Right lobe of liver (tissue), 6 donors: ENCODE measurements around the gene MAST4. TPM values are rescaled to one million over a fixed set of nuclear protein-coding genes. Genes with fewer than 3 reads are reported as not detected.

ENCODE experiments used
- ATAC-seq, 4 donors: fragments of 200-7000 bp; cut with Tn5 transposase; one replicate each; pipeline ENCODE4 v1.9.1; 2020; ENCODE audit warnings: mild to moderate bottlenecking in 4 of 4, moderate library complexity in 4 of 4
- DNase-seq, 3 donors: peaks; one replicate each; pipeline ENCODE4 v3.0.0-alpha.2; 2020
- H3K27ac ChIP-seq, 3 donors: fragments of 200-600 bp; one replicate each; pipeline ENCODE4 v1.8.0; 2022
- H3K27me3 ChIP-seq, 2 donors: fragments of 200-600 bp; one replicate each; pipeline ENCODE4 v1.8.0; 2022
- H3K36me3 ChIP-seq, 4 donors: fragments of 200-600 bp; sonication (generic) in 1 of 4; one replicate each; pipeline versions ENCODE4 v1.5.1 to v1.8.0; 2017 to 2022; ENCODE audit warnings: control low read depth in 1 of 4
- H3K4me1 ChIP-seq, 4 donors: fragments of 200-600 bp; sonication (generic) in 1 of 4; one replicate each; pipeline versions ENCODE4 v1.5.1 to v1.8.0; 2017 to 2022; ENCODE audit warnings: control low read depth in 1 of 4
- H3K4me3 ChIP-seq, 3 donors: fragments of 200-600 bp; one replicate each; pipeline ENCODE4 v1.8.0; 2022
- H3K9me3 ChIP-seq, 4 donors: fragments of 200-600 bp; sonication (generic) in 1 of 4; one replicate each; pipeline versions ENCODE4 v1.5.1 to v1.8.0; 2017 to 2022; ENCODE audit warnings: control low read depth in 1 of 4
- CTCF ChIP-seq, 4 donors: fragments of 200-600 bp in 3 of 4; fragments of 450-650 bp in 1 of 4; IDR thresholded peaks; one replicate each; pipeline versions ENCODE4 v1.5.1 to v1.8.0; 2016 to 2022; ENCODE audit warnings: antibody characterized with exemption in 4 of 4, mild to moderate bottlenecking in 2 of 4
- POLR2A ChIP-seq: fragments of 450-650 bp; IDR thresholded peaks from one replicate; pipeline ENCODE4 v1.6.1; 2017; ENCODE audit warnings: antibody characterized with exemption, mild to moderate bottlenecking
- WGBS: methylation state at CpG from one replicate; pipeline ENCODE4 v1.1.6; 2018; ENCODE audit warnings: low coverage, low lambda C conversion rate; ENCODE audit not compliant: insufficient coverage; ENCODE audit errors: missing lambda C conversion rate; 5-methylcytosine and 5-hydroxymethylcytosine counted together
- intact Hi-C, 2 donors: fragments of 100-400 bp; cut with DNase I; formaldehyde crosslinking; loops; one replicate each; pipeline versions ENCODE4 v1.11.2 to v1.14.1; 2022
- total RNA-seq, 6 experiments: library from RNA; depleted of rRNA in 2 of 6; stranded (reverse); fragments of >200 nt in 2 of 6; fragmentation: NEBNext Ultra II Directional in 3 of 6; extraction: Animal tissue kit (Norgen Biotek cat#: 25700) in 3 of 6; gene quantifications; one replicate each; pipeline versions ENCODE4 v1.1.0 to v1.2.4, GENCODE V29; 2016 to 2023
- donor health status: DM: no; HTN: yes; CAD: no.
- donor health status: DM: no; HTN: no; CAD: no.
- donor health status: DM: no; HTN: no; CAD: no.
- donor health status: DM: no; HTN: yes; CAD: no.
- donor health status: DM: no; HTN: yes; CAD: no.

The MAST4 gene
- total RNA-seq, 6 experiments from 2014 or later = 9.4 to 23.5 (median 13.9) TPM

GRCh38 chr5:66659780-66660179 is 63.6 kb downstream of the MAST4 start:
- Histone ChIP-seq H3K4me3 (no peak overlapping the region), H3K36me3 (no peaks in the 10 kb centered on the region), H3K27ac (no peak overlapping the region), H3K27me3 (no peaks in the 10 kb centered on the region), H3K9me3 (no peaks in the 10 kb centered on the region), H3K4me1 (peaks cover 0 to 10% (median 0%) of the 10 kb centered on the region in 4 donors)
- 82% methylated on average over 1 of the region's 3 CpGs for WGBS
- TF ChIP-seq CTCF (IDR thresholded peaks at IDR 0.05) (no peak), POLR2A (no peak)
- intact Hi-C loops = no loop called here
- ATAC-seq (no peak), DNase-seq (no peak)

- no CpG with 5 or more reads among the region's 1 CpG for WGBS
- DNase-seq = no peak
- H3K4me1 ChIP-seq = peaks cover 0 to 10% (median 0%) of the 10 kb centered on the region in 4 donors
- no peak overlapping the region for H3K4me3 ChIP-seq
- intact Hi-C loops = no loop called here
- H3K27ac ChIP-seq = no peak overlapping the region
- no peaks in the 10 kb centered on the region for H3K36me3 ChIP-seq
- TF ChIP-seq POLR2A = no peak
- TF ChIP-seq CTCF (IDR thresholded peaks at IDR 0.05) = no peak
- no peaks in the 10 kb centered on the region for H3K27me3 ChIP-seq
- H3K9me3 ChIP-seq = no peaks in the 10 kb centered on the region
- ATAC-seq = no peak
Measured at GRCh38 chr5:66660396-66660795, 64.2 kb downstream of the MAST4 start.

GRCh38 chr5:66661149-66661548 is 65.0 kb downstream of the MAST4 start:
- intact Hi-C loops = no loop called here
- ATAC-seq (peak; percentile 30 to 60 (median 44)), DNase-seq (no peak)
- Histone ChIP-seq H3K27ac (no peak overlapping the region), H3K4me1 (peaks cover 0 to 10% (median 0%) of the 10 kb centered on the region in 4 donors), H3K27me3 (no peaks in the 10 kb centered on the region), H3K36me3 (no peaks in the 10 kb centered on the region), H3K4me3 (no peak overlapping the region), H3K9me3 (no peaks in the 10 kb centered on the region)
- WGBS = 54% methylated on average over 3 of the region's 3 CpGs
- TF ChIP-seq CTCF (IDR thresholded peaks at IDR 0.05) = no peak
- TF ChIP-seq POLR2A = no peak

- intact Hi-C loops = no loop called here
- no peaks in the 10 kb centered on the region for H3K36me3 ChIP-seq
- no peak for TF ChIP-seq CTCF (IDR thresholded peaks at IDR 0.05)
- no peak for TF ChIP-seq POLR2A
- H3K4me1 ChIP-seq = peaks cover 0 to 5% (median 0%) of the 10 kb centered on the region in 4 donors
- H3K9me3 ChIP-seq = no peaks in the 10 kb centered on the region
- no peak overlapping the region for H3K4me3 ChIP-seq
- no peaks in the 10 kb centered on the region for H3K27me3 ChIP-seq
- ATAC-seq = no peak
- 54% methylated on average over 3 of the region's 3 CpGs for WGBS
- H3K27ac ChIP-seq = no peak overlapping the region
- peak in 1 of 3 donors; percentile 38 for DNase-seq
Measured at GRCh38 chr5:66666778-66667177, 70.6 kb downstream of the MAST4 start.
